C4-2B (cell line): ENCODE measurements around the gene ZNF366.

ENCODE experiments used
- H3K27ac ChIP-seq: fragments of 450-650 bp; 2 replicates; pipeline ENCODE4 v1.5.1; 2017
- ZFX ChIP-seq: fragments of 450-650 bp; IDR thresholded peaks from 2 replicates; pipeline ENCODE4 v1.6.1; 2017
- TF ChIP-seq, protein P1 (sequence below): fragments of 450-650 bp; conservative IDR thresholded peaks from 2 replicates; pipeline ENCODE4 v1.5.1; 2017; ENCODE audit warnings: mild to moderate bottlenecking

ZNF366 gene

DNA sequence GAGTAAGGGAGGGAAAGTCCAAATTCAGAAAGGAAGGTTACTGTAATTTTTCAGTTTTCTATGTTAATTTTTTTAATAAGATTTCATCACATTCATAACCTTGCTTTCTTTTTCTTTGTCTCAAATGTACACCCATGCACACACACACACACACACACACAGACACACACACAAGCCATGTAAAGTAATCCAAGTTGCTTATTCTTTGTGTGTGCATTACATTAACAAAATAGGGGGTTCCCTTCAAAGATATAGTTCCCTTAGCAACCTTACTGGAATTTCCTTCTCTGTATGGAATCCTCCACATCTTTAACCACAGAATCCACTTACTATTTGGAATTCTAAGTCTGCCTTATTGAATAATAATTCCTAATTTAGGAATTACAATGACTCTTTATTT lies 32.7 kb downstream of the ZNF366 start:
- TF ChIP-seq, protein P1, sequence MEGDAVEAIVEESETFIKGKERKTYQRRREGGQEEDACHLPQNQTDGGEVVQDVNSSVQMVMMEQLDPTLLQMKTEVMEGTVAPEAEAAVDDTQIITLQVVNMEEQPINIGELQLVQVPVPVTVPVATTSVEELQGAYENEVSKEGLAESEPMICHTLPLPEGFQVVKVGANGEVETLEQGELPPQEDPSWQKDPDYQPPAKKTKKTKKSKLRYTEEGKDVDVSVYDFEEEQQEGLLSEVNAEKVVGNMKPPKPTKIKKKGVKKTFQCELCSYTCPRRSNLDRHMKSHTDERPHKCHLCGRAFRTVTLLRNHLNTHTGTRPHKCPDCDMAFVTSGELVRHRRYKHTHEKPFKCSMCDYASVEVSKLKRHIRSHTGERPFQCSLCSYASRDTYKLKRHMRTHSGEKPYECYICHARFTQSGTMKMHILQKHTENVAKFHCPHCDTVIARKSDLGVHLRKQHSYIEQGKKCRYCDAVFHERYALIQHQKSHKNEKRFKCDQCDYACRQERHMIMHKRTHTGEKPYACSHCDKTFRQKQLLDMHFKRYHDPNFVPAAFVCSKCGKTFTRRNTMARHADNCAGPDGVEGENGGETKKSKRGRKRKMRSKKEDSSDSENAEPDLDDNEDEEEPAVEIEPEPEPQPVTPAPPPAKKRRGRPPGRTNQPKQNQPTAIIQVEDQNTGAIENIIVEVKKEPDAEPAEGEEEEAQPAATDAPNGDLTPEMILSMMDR, result no peak
- TF ChIP-seq ZFX, result no peak
- no peak overlapping the region for H3K27ac ChIP-seq

DNA sequence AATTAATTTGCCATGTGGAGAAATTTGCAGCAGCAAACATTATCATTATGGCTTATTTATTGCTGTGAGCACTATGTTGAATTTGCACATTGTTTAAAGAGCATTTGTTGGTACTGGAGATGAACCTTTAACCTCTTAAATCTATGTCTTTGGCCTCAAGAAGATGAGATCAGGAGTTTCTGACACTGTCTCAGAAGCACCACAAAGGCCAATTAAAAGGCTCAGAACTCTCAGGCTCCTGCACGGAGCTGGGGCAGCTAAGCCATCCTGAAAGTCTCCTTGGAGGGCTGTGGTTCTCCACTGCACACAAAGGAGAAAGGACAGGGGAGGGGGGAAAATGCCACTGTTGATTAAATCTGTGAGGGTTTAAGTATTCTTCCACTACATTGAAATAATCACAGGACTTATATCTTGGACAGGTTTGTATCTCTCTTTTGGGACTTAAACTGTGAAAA lies 33.1 kb downstream of the ZNF366 start:
- no peak for TF ChIP-seq ZFX
- TF ChIP-seq, protein P1, result no peak

DNA sequence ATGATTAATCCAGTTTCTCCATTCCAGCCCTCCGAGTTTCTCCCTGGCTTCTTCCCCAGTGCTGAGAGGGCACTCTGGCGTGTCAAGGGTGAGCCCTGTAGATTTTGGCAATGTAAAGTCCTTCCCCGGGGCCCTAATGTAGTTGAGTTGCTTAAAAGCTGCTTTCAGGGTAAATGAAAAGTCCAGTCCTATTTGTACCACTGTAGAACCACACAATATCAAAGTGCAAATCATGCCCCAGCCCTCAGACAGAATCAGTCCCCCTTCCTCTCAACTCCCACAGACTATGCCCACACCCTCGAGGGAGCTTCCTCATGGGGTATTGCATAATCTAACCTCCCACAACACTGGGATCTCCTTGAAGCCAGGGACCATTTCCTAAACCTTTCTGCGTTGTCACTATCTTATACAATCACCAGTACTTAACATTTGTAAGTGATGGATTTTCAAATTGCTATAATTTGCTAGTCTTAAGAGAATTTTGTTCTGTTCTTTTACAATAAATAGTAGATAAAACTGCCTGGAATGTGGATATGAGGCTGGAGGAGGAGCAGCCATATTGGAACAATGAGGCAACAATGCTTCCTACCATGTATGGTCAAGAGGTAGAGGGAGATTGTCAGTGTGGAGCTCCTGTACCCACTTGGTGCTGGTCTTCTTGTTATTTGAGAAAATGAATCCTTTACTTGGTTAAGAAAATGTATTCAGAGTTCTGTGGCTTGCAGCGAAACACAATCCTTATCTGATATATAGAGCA lies 34.4 kb downstream of the ZNF366 start:
- TF ChIP-seq, protein P1, result no peak
- no peak for TF ChIP-seq ZFX
- no peak overlapping the region for H3K27ac ChIP-seq

More for the DNA sequence above, 33.1 kb downstream of the ZNF366 start:
- H3K27ac ChIP-seq, result no peak overlapping the region

DNA sequence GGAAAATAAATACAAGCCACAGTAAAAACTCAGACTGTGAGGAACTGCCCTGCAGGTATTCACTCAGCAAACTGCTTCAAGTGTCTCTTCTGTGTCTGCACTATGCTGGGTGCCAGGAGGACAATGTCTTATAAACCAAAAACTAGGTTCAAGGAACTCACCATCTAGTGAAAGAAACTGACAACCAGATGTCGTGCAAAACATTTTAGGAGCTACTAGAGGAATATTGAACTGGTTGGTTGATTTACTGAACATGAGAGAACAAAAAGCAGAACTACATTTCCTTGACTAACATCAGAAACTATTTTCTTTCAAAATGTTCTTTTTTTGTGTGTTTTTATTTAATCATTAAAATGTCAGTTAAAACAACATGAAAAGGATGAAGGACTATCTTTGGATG lies 35.2 kb downstream of the ZNF366 start:
- TF ChIP-seq, protein P1, result no peak
- no peak for TF ChIP-seq ZFX
- no peak overlapping the region for H3K27ac ChIP-seq

DNA sequence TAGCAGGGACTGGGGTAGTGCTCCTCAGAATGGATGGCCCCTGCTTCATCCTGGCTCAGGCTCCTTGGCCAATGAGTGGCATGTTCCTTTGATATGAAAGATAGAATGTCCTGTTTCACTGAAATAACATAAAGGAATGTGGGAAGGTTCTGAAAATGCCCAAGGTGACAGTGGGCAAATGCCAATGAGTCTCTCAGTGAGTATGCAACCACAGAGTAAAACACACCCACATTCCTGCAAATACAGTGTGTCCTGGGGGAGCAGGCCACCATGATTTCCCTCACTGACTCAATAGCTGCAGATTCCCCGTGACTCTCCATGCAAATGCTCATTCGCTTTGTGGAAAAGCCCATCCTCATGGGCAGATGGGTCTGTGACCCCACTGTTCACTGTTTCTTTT lies 36.4 kb downstream of the ZNF366 start:
- TF ChIP-seq ZFX, result no peak
- H3K27ac ChIP-seq, result no peak overlapping the region

DNA sequence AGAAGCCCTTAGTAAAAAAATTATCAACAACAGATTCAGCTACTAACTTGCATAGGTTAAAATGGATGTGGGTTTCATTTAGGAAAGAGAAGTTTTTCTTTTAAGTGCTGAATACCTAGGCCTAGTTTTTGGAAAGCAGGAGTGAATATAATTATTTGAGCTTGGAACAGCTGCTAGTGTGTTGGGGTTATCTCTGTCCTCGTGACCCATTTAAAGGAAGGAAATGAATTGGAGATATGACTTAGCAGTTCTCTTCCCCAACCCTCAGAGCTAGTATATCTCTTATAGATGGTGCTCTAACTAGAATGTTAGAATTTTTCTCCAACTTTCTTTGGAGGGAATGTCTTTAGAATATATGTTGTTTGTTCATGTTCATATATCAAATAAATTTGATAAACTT lies 38.6 kb downstream of the ZNF366 start:
- H3K27ac ChIP-seq, result no peak overlapping the region
- TF ChIP-seq, protein P1, result no peak
- no peak for TF ChIP-seq ZFX

DNA sequence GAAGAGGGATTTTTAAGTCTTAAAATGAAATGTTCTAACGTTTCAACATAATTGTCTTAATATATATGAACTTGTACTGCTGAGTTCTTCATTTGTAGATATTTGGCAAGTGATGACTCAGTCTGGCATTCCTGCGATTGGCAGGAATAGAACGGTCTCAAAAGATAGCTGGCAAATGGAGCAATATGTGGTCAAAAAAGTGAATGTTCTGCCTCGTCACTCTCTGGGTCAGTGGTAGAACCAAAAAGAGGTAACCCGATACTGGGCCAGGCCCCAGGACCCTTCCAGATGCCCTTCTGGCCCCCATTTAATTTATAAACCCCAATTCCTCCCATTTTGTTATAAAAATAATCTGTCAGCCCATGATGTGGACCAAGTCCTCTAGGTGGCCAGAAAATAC lies 39.2 kb downstream of the ZNF366 start:
- no peak overlapping the region for H3K27ac ChIP-seq
- TF ChIP-seq ZFX, result no peak

DNA sequence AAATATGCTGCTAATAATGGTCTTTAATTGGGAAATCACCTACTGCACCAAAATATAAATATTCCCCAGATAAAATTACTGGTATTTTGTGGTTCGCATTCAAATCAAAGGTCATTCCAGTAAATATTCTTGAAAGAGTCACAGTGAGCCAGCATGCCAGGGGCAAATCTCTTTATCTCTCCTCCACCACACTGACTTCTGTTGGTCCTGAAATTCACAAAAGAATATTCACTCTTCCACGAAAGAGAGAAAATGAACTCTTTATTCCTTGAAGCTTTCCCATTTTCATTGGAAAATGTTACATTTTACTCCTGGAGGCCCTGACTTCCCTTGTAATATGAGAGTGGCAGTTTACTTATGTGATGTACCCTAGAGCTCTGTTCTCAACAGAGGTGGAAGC lies 39.7 kb downstream of the ZNF366 start:
- no peak overlapping the region for H3K27ac ChIP-seq
- TF ChIP-seq, protein P1, result no peak
- no peak for TF ChIP-seq ZFX
